Activated CD4-positive, alpha-beta T cell treated with anti-CD3 and anti-CD28 coated beads, Interleukin-2, amount 10 ng/mL, durations not matched to agents 24 days and 14 days (primary cell): ENCODE results near the gene TUFT1. TPM values are rescaled to one million over a fixed set of nuclear protein-coding genes. Genes with fewer than 3 reads are reported as not detected.
A peak's percentile ranks its signal among the peaks of the same experiment; 100 is the strongest.

Experiments
- DNase-seq: peaks from one replicate; pipeline ENCODE4 v3.0.0; 2022
- H3K27ac Mint-ChIP-seq: one replicate; pipeline ENCODE4 v1.8.0; 2022; ENCODE audit warnings: mild to moderate bottlenecking, mixed read lengths
- H3K27me3 Mint-ChIP-seq: one replicate; pipeline ENCODE4 v1.8.0; 2022; ENCODE audit warnings: mixed read lengths
- H3K36me3 Mint-ChIP-seq: one replicate; pipeline ENCODE4 v1.8.0; 2022; ENCODE audit warnings: low read depth, mild to moderate bottlenecking, mixed read lengths
- H3K4me1 Mint-ChIP-seq: one replicate; pipeline ENCODE4 v1.8.0; 2021; ENCODE audit warnings: mixed read lengths
- H3K4me3 Mint-ChIP-seq: one replicate; pipeline ENCODE4 v1.8.0; 2022; ENCODE audit warnings: mild to moderate bottlenecking, moderate library complexity, mixed read lengths
- H3K9me3 Mint-ChIP-seq: one replicate; pipeline ENCODE4 v1.8.0; 2021; ENCODE audit warnings: mixed read lengths
- intact Hi-C: fragments of 100-400 bp; cut with micrococcal nuclease; formaldehyde crosslinking; loops from one replicate; pipeline ENCODE4 v1.15.1; 2023
- total RNA-seq: library from RNA; stranded (reverse); gene quantifications from 2 replicates; pipeline ENCODE4 v1.2.3, GENCODE V29; 2022

TUFT1 gene
- total RNA-seq, 1 donor from 2014 or later: 1.7 TPM

DNA sequence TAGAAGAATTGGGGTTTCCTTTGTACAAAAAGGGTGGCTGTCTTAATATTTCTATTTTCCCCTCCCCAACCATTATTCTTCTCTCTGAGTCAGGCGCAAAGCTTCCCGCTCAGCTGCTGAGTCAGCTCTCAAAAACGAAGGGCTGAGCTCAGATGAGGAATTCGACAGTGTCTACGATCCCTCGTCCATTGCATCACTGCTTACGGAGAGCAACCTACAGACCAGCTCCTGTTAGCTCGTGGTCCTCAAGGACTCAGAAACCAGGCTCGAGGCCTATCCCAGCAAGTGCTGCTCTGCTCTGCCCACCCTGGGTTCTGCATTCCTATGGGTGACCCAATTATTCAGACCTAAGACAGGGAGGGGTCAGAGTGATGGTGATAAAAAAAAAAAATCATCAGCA is 3.0 kb upstream of the TUFT1 start:
- Mint-ChIP-seq H3K9me3 (no peaks in the 10 kb centered on the region), H3K36me3 (no peaks in the 10 kb centered on the region), H3K4me3 (no peak overlapping the region), H3K27ac (no peak overlapping the region), H3K4me1 (peaks cover 21% of the 10 kb centered on the region), H3K27me3 (peaks cover 11% of the 10 kb centered on the region)
- intact Hi-C loops: no loop called here
- no peak for DNase-seq

GRCh38 chr1:151539321-151540020 is 638 bp upstream of the TUFT1 start:
- H3K4me3 Mint-ChIP-seq: peak overlapping the region; percentile 95
- peaks cover 21% of the 10 kb centered on the region for H3K4me1 Mint-ChIP-seq
- H3K9me3 Mint-ChIP-seq: no peaks in the 10 kb centered on the region
- no peak overlapping the region for H3K27ac Mint-ChIP-seq
- DNase-seq: peak; percentile 77
- peaks cover 11% of the 10 kb centered on the region for H3K27me3 Mint-ChIP-seq
- no peaks in the 10 kb centered on the region for H3K36me3 Mint-ChIP-seq
- intact Hi-C loops: loop anchor here (1.0 to 5.0 kb wide), 3 partner anchors 28 to 297 kb away; partner anchors contain the start of gene CGN

DNA sequence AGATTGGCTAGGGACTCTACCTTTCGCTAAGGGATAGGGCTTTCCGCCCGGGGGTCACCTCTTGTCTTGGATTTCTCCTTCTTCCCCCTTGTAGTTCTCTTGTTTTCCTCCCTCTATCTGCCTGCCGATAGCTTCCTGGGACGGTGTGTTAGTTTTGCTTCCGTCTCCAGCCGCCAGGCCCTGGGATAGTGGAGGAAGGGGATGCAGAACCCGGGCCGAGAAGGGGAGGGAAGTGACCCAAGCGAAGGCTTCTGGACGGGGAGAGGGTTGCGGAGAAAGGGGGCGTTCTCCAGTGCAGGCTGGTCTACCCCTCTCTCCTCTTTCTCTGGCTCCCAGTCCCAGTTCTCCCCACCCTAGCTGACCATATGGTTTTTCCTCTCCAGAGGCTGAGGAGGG is 871 bp downstream of the TUFT1 start:
- intact Hi-C loops: loop anchor here (1.0 to 5.0 kb wide), 3 partner anchors 30 to 296 kb away; partner anchors contain the start of gene CGN
- H3K36me3 Mint-ChIP-seq: no peaks in the 10 kb centered on the region
- peak overlapping the region; percentile 95 for H3K4me3 Mint-ChIP-seq
- H3K9me3 Mint-ChIP-seq: no peaks in the 10 kb centered on the region
- peaks cover 8% of the 10 kb centered on the region for H3K27me3 Mint-ChIP-seq
- peaks cover 19% of the 10 kb centered on the region for H3K4me1 Mint-ChIP-seq
- no peak overlapping the region for H3K27ac Mint-ChIP-seq
- peak; percentile 65 for DNase-seq

DNA sequence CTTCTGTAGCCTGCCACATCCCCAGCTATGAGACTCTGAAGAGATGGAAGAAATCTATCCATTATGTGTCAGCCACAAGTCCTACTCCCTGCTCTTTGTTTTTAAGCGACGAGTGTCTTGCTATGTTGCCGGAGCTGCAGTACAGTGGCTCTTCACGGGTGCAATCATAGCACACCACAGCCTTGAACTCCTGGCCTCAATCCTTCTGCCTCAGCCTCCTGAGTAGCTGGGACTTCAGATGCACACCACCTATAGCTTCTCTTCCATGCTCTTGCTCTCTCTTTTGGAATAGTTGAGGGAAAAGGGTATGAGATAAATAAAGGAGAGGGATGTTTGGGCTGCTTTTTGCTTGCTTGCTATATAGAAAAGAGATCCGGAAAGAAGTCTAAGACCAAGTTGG is 1.6 kb downstream of the TUFT1 start:
- Mint-ChIP-seq H3K36me3 (no peaks in the 10 kb centered on the region), H3K27me3 (peaks cover 8% of the 10 kb centered on the region), H3K4me1 (peaks cover 19% of the 10 kb centered on the region), H3K4me3 (peak overlapping the region; percentile 95), H3K27ac (no peak overlapping the region), H3K9me3 (no peaks in the 10 kb centered on the region)
- intact Hi-C loops: loop anchor here (2.0 to 5.0 kb wide), 2 partner anchors 99 to 295 kb away; no protein-coding TSS in a partner anchor
- no peak for DNase-seq

DNA sequence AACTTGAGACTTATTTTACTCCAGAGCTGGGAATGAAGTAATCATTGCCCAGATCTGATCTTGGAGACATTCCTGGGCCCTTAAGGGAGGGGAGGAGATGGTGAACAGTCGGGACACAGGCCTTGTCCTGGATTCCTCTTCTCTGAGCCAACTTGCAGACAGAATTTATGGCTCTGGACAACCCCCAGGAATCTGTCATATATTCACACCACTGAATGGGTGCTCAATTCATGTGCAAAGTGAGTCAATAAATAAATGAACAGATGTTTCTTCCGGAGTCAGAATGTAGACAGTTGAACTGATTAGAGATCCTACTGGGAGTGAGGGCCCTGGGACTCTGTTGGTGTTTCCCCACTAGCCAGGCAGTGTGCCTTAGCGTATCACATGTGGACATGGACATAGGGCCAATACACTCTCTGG is 2.6 kb downstream of the TUFT1 start:
- DNase-seq: no peak
- H3K27me3 Mint-ChIP-seq: peaks cover 8% of the 10 kb centered on the region
- intact Hi-C loops: loop anchor here (5.0 kb wide), 1 partner anchor 100 kb away; no protein-coding TSS in a partner anchor
- no peak overlapping the region for H3K4me3 Mint-ChIP-seq
- H3K36me3 Mint-ChIP-seq: no peaks in the 10 kb centered on the region
- peaks cover 25% of the 10 kb centered on the region for H3K4me1 Mint-ChIP-seq
- H3K27ac Mint-ChIP-seq: no peak overlapping the region
- H3K9me3 Mint-ChIP-seq: no peaks in the 10 kb centered on the region

- DNase-seq: no peak
- intact Hi-C loops: no loop called here
- peaks cover 21% of the 10 kb centered on the region for H3K4me1 Mint-ChIP-seq
- peaks cover 8% of the 10 kb centered on the region for H3K27me3 Mint-ChIP-seq
- H3K27ac Mint-ChIP-seq: no peak overlapping the region
- H3K36me3 Mint-ChIP-seq: no peaks in the 10 kb centered on the region
- no peaks in the 10 kb centered on the region for H3K9me3 Mint-ChIP-seq
- no peak overlapping the region for H3K4me3 Mint-ChIP-seq
Measured at GRCh38 chr1:151545542-151545941, 5.4 kb downstream of the TUFT1 start.

- peaks cover 7% of the 10 kb centered on the region for H3K27me3 Mint-ChIP-seq
- H3K9me3 Mint-ChIP-seq: no peaks in the 10 kb centered on the region
- DNase-seq: no peak
- H3K27ac Mint-ChIP-seq: no peak overlapping the region
- no peak overlapping the region for H3K4me3 Mint-ChIP-seq
- peaks cover 15% of the 10 kb centered on the region for H3K4me1 Mint-ChIP-seq
- H3K36me3 Mint-ChIP-seq: no peaks in the 10 kb centered on the region
- intact Hi-C loops: no loop called here
Measured at GRCh38 chr1:151546011-151546925, 6.2 kb downstream of the TUFT1 start.

GRCh38 chr1:151547119-151547899 is 7.2 kb downstream of the TUFT1 start:
- Mint-ChIP-seq H3K4me1 (peaks cover 8% of the 10 kb centered on the region), H3K36me3 (no peaks in the 10 kb centered on the region), H3K27me3 (no peaks in the 10 kb centered on the region), H3K4me3 (no peak overlapping the region), H3K27ac (no peak overlapping the region), H3K9me3 (no peaks in the 10 kb centered on the region)
- no peak for DNase-seq
- intact Hi-C loops: no loop called here

GRCh38 chr1:151547900-151548230 is 7.8 kb downstream of the TUFT1 start:
- no peak for DNase-seq
- Mint-ChIP-seq H3K4me3 (no peak overlapping the region), H3K4me1 (peaks cover 8% of the 10 kb centered on the region), H3K36me3 (no peaks in the 10 kb centered on the region), H3K27ac (no peak overlapping the region), H3K9me3 (no peaks in the 10 kb centered on the region), H3K27me3 (no peaks in the 10 kb centered on the region)
- intact Hi-C loops: no loop called here

DNA sequence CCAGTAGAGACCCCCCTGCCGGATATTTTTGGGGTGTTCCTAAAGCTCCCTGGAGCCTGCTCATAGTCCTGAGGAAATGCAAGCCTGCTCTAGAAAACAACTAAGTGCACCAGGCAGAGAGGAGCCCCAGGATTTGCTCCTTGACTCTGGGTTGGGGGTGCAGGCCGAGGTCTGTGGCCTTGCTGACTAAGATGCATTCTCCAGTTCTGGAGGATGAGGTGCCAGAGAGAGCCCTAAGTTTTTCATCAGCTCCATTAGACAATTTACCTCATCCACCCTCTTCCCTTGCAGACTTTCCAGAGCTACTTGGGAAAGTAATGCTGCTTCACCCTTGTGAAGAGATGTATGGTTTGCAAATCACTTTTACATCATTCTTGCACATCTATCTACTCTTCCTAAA is 9.1 kb downstream of the TUFT1 start:
- H3K4me1 Mint-ChIP-seq: peaks cover 8% of the 10 kb centered on the region

GRCh38 chr1:151553659-151554058 is 13.6 kb downstream of the TUFT1 start:
- Mint-ChIP-seq H3K36me3 (no peaks in the 10 kb centered on the region), H3K27ac (no peak overlapping the region), H3K9me3 (no peaks in the 10 kb centered on the region), H3K4me1 (peaks cover 3% of the 10 kb centered on the region), H3K4me3 (no peak overlapping the region), H3K27me3 (peaks cover 5% of the 10 kb centered on the region)
- intact Hi-C loops: no loop called here
- no peak for DNase-seq

More for the DNA sequence above, 9.1 kb downstream of the TUFT1 start:
- intact Hi-C loops: no loop called here
- no peak overlapping the region for H3K27ac Mint-ChIP-seq
- H3K4me3 Mint-ChIP-seq: no peak overlapping the region
- no peaks in the 10 kb centered on the region for H3K36me3 Mint-ChIP-seq
- H3K27me3 Mint-ChIP-seq: no peaks in the 10 kb centered on the region
- DNase-seq: no peak
- H3K9me3 Mint-ChIP-seq: no peaks in the 10 kb centered on the region

DNA sequence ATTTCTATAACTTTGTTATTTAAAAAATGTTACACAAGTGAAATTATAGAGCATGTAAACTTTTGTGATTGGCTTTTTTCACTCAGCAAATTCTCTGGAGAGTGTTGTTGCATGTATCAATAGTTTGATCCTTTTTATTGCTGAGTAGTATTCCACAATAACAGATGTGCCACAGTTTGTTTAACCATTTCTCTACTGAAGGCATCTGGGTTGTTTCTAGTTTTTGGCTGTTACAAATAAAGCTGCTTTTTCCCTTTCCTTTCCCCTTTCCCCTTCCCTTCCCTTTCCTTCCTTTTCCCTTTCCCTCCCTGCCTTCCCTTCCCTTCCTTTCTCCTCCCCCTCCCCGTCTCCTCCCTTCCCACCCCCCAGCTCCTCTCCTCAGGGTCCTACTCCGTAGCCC is 15.9 kb downstream of the TUFT1 start:
- H3K9me3 Mint-ChIP-seq: no peaks in the 10 kb centered on the region
- H3K4me3 Mint-ChIP-seq: no peak overlapping the region
- H3K36me3 Mint-ChIP-seq: no peaks in the 10 kb centered on the region
- no peak for DNase-seq
- peaks cover 3% of the 10 kb centered on the region for H3K4me1 Mint-ChIP-seq
- intact Hi-C loops: no loop called here
- H3K27ac Mint-ChIP-seq: no peak overlapping the region
- peaks cover 5% of the 10 kb centered on the region for H3K27me3 Mint-ChIP-seq

DNA sequence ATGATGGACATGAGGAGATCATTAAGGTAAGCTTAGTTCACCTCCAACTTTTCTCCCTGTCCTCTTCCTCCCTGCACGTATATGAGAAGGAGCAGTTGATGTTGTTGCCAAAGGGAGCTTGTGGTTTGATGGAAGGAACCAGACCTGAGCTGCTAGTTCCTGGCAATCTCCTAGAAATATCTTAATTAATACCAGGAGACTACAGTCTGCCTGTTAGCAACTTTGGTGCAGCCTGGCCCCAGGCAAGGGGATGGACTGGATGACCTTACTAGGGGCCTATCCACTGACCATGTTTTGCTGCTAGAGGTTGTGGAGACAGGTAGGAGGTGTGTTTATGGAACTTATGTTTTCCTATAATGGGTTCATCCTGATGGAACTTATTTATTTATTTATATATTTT is 22.6 kb downstream of the TUFT1 start:
- H3K27me3 Mint-ChIP-seq: peaks cover 4% of the 10 kb centered on the region
- no peaks in the 10 kb centered on the region for H3K9me3 Mint-ChIP-seq
- H3K36me3 Mint-ChIP-seq: no peaks in the 10 kb centered on the region
- DNase-seq: no peak
- no peak overlapping the region for H3K4me3 Mint-ChIP-seq
- H3K27ac Mint-ChIP-seq: no peak overlapping the region
- intact Hi-C loops: no loop called here
- H3K4me1 Mint-ChIP-seq: peaks cover 3% of the 10 kb centered on the region
